ENCODE data around the gene MRPS7.

Gene MRPS7

DNA sequence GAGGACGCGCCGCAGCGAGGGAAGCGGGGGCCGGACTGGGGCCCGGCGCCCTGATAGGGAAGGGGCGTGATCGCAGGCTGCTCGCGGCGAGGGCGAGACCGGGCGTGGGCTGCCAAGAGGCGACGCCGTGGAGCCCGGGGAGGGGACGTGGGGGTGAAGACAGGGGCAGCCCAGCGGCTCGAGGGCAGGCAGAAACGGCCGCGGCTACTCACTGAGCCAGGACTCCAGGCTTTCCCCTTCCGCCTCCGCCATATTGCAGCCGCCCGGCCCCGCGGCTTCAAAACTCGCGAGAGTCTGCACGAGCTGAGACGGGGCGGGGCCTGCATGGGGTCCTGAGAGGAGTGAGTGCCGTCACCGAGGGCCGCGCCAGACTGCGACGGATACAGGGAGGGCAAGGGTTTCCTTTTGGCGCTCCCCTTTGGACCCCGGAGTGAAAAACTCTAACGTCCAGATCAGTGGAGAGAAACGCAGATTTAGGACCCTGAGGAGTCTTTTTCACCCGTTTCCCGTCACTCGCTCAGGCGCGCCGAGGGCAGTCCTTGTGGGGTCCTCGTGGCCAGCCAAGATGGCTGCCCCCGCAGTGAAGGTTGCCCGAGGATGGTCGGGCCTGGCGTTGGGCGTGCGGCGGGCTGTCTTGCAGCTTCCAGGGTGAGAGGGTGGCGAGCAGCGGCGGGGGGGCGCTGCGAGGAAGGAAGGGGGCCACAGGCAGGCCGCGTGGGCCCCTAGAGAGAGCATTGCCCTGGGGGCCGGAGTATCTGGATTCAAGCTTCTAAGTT, at the start of gene MRPS7, which contains the start of gene GGA3:
Gene MRPS7 (plus strand): TSS at position 544 of the 776 bp plus-strand sequence. CDS start 22 bp downstream, at position 566.
Gene GGA3 (minus strand): TSS at position 271 of the 776 bp plus-strand sequence. CDS start 19 bp downstream, at position 252.
- Histone ChIP-seq H3K36me3 (replicated peaks) (peaks cover 47% of the 10 kb centered on the region), H3K9me3 (no peaks in the 10 kb centered on the region), H3K4me3 (peak within 1 kb of the TSS; percentile 100), H3K4me1 (peaks cover 9% of the 10 kb centered on the region), H3K27me3 (ENCODE audit: low read depth) (no peaks in the 10 kb centered on the region)
- in situ Hi-C loops (cut with MboI; ENCODE audit: low sequenced_read_pairs), result no loop called here
- DNase-seq (ENCODE audit: low spot score in 2 of 2), result peak; percentile 85 to 97

DNA sequence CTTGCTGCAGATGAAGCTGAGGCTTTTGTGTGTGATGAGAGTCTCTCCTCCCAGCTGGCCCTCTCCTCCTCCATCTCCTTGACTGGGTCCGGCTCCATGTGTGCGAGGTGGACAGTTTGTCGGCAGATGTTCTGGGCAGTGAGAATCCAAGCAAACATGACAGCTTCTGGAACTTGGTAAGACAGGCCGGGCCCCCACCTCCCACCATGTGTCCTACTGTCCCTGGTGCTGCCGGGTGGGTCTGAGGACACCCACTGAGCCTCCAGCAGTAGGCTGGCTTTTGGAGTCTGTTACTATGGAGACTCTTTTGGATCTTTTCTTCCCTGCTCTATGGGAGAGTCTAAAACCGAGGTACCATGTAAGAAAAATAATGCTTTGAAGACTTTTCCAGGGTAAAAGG, 43.5 kb upstream of the MRPS7 start:
- Histone ChIP-seq H3K36me3 (replicated peaks) (peaks cover 81% of the 10 kb centered on the region), H3K27me3 (ENCODE audit: low read depth) (no peaks in the 10 kb centered on the region)

DNA sequence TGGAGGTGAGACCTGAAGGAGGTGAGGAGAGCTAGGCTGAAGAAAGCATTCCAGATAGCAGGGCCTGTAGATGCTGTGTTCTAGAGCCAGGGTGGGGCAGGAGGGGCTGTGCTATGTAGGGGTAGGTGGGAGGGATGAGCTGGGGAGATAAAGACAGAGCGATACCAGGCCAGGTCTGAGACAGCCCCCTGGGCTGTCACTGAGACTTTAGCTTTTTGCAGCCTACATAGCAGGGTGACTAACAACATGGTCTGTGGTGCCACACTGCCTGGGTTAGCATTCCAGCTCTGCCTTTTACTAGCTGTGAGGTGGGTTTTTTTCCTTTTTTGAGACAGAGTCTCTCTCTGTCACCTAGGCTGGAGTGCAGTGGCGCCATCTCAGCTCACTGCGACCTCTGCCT, 41.9 kb upstream of the MRPS7 start:
- Histone ChIP-seq H3K9me3 (no peaks in the 10 kb centered on the region), H3K4me1 (no peaks in the 10 kb centered on the region), H3K36me3 (replicated peaks) (peaks cover 75% of the 10 kb centered on the region), H3K4me3 (no peak overlapping the region), H3K27me3 (ENCODE audit: low read depth) (no peaks in the 10 kb centered on the region)
- DNase-seq (ENCODE audit: low spot score in 2 of 2), result no peak
- in situ Hi-C loops (cut with MboI; ENCODE audit: low sequenced_read_pairs), result no loop called here

More for the DNA sequence above, 43.5 kb upstream of the MRPS7 start:
- DNase-seq (ENCODE audit: low spot score in 2 of 2), result no peak
- in situ Hi-C loops (cut with MboI; ENCODE audit: low sequenced_read_pairs), result no loop called here
- no peaks in the 10 kb centered on the region for H3K4me1 ChIP-seq
- no peak overlapping the region for H3K4me3 ChIP-seq
- no peaks in the 10 kb centered on the region for H3K9me3 ChIP-seq

DNA sequence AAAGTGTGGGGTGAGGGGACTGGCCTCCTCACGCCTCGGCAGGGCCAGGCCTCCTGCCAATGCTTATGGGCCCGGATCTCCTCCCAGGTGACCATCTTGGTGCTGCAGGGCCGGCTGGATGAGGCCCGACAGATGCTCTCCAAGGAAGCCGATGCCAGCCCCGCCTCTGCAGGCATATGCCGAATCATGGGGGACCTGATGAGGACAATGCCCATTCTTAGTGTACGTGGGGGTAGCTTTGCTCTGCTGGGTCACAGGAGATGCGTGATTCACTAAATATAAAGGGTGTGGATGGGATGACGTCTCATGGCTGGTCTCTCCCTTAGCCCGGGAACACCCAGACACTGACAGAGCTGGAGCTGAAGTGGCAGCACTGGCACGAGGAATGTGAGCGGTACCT, 36.7 kb upstream of the MRPS7 start:
- in situ Hi-C loops (cut with MboI; ENCODE audit: low sequenced_read_pairs), result no loop called here
- Histone ChIP-seq H3K36me3 (replicated peaks) (peaks cover 67% of the 10 kb centered on the region), H3K4me1 (no peaks in the 10 kb centered on the region), H3K9me3 (no peaks in the 10 kb centered on the region), H3K27me3 (ENCODE audit: low read depth) (no peaks in the 10 kb centered on the region), H3K4me3 (no peak overlapping the region)
- no peak for DNase-seq (ENCODE audit: low spot score in 2 of 2)

DNA sequence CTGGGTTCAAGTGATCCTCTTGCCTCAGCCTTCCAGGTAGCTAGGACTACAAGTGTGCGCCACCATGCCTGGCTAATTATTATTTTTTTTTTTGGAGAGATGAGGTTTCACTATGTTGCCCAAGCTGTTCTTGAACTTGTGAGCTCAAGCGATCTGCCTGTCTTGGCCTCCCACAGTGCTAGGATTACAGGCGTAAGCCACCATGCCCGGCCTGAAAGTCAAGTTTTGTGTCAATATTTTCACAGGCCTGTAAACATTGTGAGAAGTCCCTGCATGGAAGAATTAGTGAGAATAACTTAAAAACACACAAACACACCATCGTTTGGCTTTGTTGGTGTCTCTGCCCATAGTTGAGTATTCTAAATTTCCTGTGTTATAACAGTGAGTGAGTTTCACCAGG, 34.0 kb upstream of the MRPS7 start:
- no peak for DNase-seq (ENCODE audit: low spot score in 2 of 2)
- in situ Hi-C loops (cut with MboI; ENCODE audit: low sequenced_read_pairs), result no loop called here

DNA sequence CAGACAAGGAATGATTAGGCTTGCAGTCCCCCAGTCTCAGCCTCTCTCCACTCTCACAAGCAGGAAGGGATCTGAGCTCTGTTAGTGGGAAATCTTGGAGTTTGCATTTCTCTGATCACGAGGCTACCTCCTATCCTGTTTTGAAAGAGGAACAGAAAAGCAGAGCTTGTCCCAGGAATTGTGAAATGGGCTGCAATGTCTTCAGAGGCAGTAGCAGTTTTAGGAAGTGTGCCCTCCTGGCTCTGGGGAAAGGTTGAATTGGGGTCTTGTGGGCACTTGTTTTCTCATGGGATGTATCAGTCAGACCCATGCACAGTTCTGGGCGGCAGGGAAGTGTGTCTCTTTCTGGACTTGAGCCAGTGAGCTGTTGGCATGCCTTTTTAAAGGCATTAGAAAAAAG, 33.4 kb upstream of the MRPS7 start:
- no peak overlapping the region for H3K4me3 ChIP-seq
- no peaks in the 10 kb centered on the region for H3K27me3 ChIP-seq (ENCODE audit: low read depth)
- no peaks in the 10 kb centered on the region for H3K4me1 ChIP-seq
- H3K9me3 ChIP-seq, result no peaks in the 10 kb centered on the region
- H3K36me3 ChIP-seq (replicated peaks), result peaks cover 81% of the 10 kb centered on the region
- in situ Hi-C loops (cut with MboI; ENCODE audit: low sequenced_read_pairs), result no loop called here
- no peak for DNase-seq (ENCODE audit: low spot score in 2 of 2)

More for the DNA sequence above, 34.0 kb upstream of the MRPS7 start:
- Histone ChIP-seq H3K27me3 (ENCODE audit: low read depth) (no peaks in the 10 kb centered on the region), H3K4me3 (no peak overlapping the region), H3K9me3 (no peaks in the 10 kb centered on the region), H3K4me1 (no peaks in the 10 kb centered on the region), H3K36me3 (replicated peaks) (peaks cover 76% of the 10 kb centered on the region)

DNA sequence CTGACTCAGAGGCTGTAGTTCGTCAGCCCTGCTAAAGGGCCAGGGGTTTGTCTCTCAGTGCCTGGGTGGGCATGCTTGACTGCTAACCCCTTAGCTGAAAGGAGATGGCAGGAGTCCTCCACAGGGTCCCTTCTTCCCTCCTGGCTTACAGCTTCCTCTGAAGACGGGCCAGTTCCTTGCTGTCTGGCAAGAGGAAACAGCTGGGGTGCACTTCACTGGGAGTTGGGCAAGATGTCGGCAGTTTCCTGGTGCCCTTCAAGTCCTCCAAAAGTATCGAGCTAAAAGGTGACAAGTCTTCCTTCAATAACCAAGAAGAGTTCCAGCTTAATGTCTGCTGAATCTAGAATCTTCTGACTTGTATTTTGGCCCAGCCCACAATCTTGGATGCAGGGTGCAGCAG, 32.8 kb upstream of the MRPS7 start:
- Histone ChIP-seq H3K27me3 (ENCODE audit: low read depth) (no peaks in the 10 kb centered on the region), H3K4me1 (no peaks in the 10 kb centered on the region), H3K4me3 (no peak overlapping the region), H3K9me3 (no peaks in the 10 kb centered on the region), H3K36me3 (replicated peaks) (peaks cover 81% of the 10 kb centered on the region)
- DNase-seq (ENCODE audit: low spot score in 2 of 2), result no peak
- in situ Hi-C loops (cut with MboI; ENCODE audit: low sequenced_read_pairs), result no loop called here

DNA sequence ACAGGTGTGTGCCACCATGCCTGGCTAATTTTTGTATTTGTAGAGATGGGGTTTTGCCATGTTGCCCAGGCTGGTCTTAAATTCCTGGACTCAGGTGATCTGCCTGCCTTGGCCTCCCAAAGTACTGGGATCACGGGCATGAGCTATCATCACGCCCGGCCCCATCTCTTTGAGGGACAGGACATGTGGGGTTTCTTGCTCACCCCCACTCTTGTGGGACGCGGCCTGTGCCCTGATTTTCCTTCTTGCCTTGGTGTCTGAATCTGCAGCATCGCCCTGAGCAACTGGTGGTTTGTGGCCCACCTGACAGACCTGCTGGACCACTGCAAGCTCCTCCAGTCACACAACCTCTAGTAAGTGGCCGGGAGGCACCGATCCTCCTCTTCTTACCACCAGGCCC, 30.6 kb upstream of the MRPS7 start:
- H3K4me3 ChIP-seq, result no peak overlapping the region
- in situ Hi-C loops (cut with MboI; ENCODE audit: low sequenced_read_pairs), result no loop called here
- H3K27me3 ChIP-seq (ENCODE audit: low read depth), result no peaks in the 10 kb centered on the region
- no peak for DNase-seq (ENCODE audit: low spot score in 2 of 2)
- peaks cover 81% of the 10 kb centered on the region for H3K36me3 ChIP-seq (replicated peaks)
- H3K4me1 ChIP-seq, result no peaks in the 10 kb centered on the region
- no peaks in the 10 kb centered on the region for H3K9me3 ChIP-seq

DNA sequence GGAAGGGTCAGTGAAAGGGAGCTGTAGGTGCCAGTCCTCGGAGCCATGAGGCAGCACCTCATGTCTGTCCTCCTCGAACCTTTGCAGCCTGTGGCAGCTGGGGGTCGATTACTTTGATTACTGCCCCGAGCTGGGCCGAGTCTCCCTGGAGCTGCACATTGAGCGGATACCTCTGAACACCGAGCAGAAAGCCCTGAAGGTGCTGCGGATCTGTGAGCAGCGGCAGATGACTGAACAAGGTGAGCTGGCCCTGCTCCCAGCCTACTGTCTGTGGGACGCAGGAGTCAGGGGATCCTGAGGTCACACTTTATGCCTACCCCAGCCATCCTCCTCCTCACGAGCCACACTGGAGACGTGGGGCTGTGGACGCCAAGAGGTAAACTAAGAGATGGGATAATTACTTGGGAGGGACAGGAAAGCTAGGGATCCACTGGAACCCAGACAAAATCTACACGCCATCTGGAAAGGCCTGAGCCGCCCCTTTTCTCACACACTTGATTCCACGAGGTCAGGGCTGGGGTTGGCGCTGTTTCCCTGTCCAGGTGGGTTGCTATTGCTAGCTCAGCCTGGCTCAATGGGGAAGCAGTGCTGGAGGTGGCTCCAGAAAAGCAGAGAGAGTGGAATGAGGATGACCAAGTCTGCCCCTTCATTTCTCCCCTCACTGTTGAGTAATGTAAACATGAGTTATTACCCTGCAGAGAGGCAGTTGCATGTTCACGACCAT, 29.8 kb upstream of the MRPS7 start:
- in situ Hi-C loops (cut with MboI; ENCODE audit: low sequenced_read_pairs), result no loop called here
- no peak overlapping the region for H3K4me3 ChIP-seq
- peaks cover 81% of the 10 kb centered on the region for H3K36me3 ChIP-seq (replicated peaks)

DNA sequence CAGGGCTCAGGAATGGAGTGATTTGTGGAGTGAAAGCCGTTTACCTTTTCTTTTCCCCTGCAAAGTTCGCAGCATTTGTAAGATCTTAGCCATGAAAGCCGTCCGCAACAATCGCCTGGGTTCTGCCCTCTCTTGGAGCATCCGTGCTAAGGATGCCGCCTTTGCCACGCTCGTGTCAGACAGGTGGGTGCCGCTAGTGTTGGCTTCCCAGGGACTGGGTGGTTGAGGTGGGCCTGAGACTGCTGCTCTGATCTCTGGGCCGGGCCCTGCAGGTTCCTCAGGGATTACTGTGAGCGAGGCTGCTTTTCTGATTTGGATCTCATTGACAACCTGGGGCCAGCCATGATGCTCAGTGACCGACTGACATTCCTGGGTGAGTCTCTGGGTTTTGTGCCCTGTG, 28.9 kb upstream of the MRPS7 start:
- H3K4me3 ChIP-seq, result no peak overlapping the region
- H3K36me3 ChIP-seq (replicated peaks), result peaks cover 85% of the 10 kb centered on the region
- H3K27me3 ChIP-seq (ENCODE audit: low read depth), result no peaks in the 10 kb centered on the region
- DNase-seq (ENCODE audit: low spot score in 2 of 2), result no peak
- in situ Hi-C loops (cut with MboI; ENCODE audit: low sequenced_read_pairs), result no loop called here
- H3K4me1 ChIP-seq, result no peaks in the 10 kb centered on the region
- H3K9me3 ChIP-seq, result no peaks in the 10 kb centered on the region

More for the DNA sequence above, 29.8 kb upstream of the MRPS7 start:
- no peaks in the 10 kb centered on the region for H3K27me3 ChIP-seq (ENCODE audit: low read depth)
- DNase-seq (ENCODE audit: low spot score in 2 of 2), result no peak
- no peaks in the 10 kb centered on the region for H3K4me1 ChIP-seq
- no peaks in the 10 kb centered on the region for H3K9me3 ChIP-seq

DNA sequence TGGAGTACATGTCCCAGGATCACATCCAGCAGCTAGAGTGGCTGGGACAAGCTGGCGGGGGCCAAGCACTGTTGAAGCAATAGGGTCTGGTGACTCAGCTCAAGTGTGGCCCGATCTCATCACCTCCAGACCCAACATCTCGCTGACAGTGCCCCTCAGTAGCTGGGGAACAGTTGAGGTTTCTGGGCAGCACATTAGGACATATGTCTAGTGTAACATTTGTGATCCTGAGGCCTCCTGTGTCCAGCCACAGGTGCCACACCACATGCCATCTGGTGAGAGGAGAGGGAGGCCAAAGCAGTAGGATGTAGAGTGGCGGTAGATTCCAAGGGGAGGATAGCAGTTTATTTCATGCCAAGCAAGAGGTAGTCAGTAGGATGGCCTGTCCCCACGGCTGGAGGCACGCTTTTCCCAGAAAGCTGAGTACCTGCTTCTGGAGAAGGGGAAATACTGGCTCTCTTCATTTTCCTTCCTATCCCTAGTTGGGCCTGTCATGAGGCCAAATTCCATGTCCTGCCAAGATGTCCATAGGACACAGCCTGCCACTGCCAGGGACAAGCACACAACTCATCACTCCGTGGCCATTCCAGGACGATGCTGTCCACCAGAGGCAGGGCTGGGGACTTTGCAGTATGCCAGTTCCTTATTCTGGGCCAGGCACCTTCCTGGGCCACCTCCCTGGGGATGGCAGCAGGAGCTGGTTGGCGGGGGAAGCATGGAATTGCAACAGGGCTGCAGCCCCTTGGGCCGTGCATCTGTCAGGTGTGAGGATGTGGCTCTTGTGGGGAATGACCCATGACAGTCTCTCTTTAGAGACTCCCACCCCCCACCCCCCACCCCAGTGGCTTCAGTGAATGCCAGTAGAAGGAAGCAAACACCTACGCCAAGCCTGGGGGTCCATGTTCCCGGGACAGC, 24.3 kb upstream of the MRPS7 start:
- H3K9me3 ChIP-seq, result no peaks in the 10 kb centered on the region
- no peaks in the 10 kb centered on the region for H3K27me3 ChIP-seq (ENCODE audit: low read depth)
- in situ Hi-C loops (cut with MboI; ENCODE audit: low sequenced_read_pairs), result no loop called here
- peaks cover 88% of the 10 kb centered on the region for H3K36me3 ChIP-seq (replicated peaks)
- no peaks in the 10 kb centered on the region for H3K4me1 ChIP-seq
- DNase-seq (ENCODE audit: low spot score in 2 of 2), result no peak
- no peak overlapping the region for H3K4me3 ChIP-seq

DNA sequence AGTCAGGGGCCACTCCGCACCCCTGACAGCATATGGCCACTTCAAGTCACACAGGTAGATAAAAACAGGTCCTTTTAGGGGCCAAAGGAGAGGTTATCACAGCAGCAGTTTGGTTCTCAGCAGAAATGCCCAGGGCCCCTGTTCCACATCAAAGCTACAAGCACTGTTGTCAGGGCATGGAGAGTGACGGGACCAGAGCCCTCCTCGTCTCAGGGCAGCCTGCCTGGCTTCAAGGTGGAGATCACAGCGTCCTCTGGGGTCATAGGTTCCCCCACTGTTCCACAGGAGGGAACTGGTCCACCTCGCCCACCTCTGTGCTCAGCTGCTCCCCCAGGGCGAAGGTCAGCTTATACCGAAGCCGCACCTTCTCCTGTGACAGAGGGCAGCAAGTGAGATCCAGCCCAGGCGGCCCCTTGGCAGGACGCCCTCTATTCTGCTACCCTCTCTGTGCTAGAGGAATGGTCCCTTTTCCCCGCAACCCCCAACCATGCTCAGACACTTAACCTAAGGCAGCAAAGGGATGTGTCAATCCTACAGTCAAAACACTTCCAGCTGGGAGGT, 23.6 kb upstream of the MRPS7 start:
- Histone ChIP-seq H3K36me3 (replicated peaks) (peaks cover 88% of the 10 kb centered on the region), H3K27me3 (ENCODE audit: low read depth) (no peaks in the 10 kb centered on the region), H3K4me3 (no peak overlapping the region), H3K4me1 (no peaks in the 10 kb centered on the region), H3K9me3 (no peaks in the 10 kb centered on the region)
- in situ Hi-C loops (cut with MboI; ENCODE audit: low sequenced_read_pairs), result no loop called here
- DNase-seq (ENCODE audit: low spot score in 2 of 2), result no peak

DNA sequence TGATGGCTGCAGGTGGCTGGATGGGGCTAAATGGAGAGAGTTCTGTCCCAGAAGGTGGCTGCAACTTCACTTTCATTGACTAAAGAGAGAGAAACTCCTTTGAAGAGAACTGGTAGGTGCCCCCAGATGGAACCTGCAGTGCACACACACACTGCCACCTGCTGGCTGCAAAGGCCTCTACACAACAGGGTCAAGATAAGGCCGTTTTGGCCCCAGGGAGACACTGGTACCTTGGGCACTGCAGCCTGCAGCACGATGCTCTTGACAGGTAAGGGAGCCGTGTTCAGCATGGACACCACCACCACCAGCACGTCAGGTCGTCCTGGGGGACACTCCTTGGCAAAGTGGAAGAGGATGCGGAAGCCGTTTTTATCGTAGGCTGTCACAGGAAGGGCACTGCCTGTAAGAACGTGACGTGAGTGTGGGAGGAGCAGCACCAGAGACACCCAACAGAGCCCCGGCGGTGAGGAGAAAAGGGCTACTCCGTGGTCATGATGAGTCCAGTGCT, 22.9 kb upstream of the MRPS7 start:
- in situ Hi-C loops (cut with MboI; ENCODE audit: low sequenced_read_pairs), result no loop called here
- Histone ChIP-seq H3K36me3 (replicated peaks) (peaks cover 93% of the 10 kb centered on the region), H3K4me1 (no peaks in the 10 kb centered on the region), H3K9me3 (no peaks in the 10 kb centered on the region), H3K27me3 (ENCODE audit: low read depth) (no peaks in the 10 kb centered on the region), H3K4me3 (no peak overlapping the region)
- peak; percentile 65 to 77 for DNase-seq (ENCODE audit: low spot score in 2 of 2)
